Right ventricle myocardium superior (tissue), 1 donor: ENCODE results near the gene FBXW11. TPM values are rescaled to one million over a fixed set of nuclear protein-coding genes. Genes with fewer than 3 reads are reported as not detected.

ENCODE experiments used
- total RNA-seq: library from RNA; stranded (reverse); fragmentation: NEBNext Ultra II Directional; extraction: Animal tissue kit (Norgen Biotek cat#: 25700); gene quantifications from one replicate; pipeline ENCODE4 v1.2.1, GENCODE V29; 2021
- donor health status: DM: no; HTN: yes; CAD: no; lungs with severe emphysema.

Gene FBXW11
- total RNA-seq, 1 donor from 2014 or later = 59.3 TPM

Other genes starting within 250 kb of the FBXW11 start
- gene SMIM23, start 220.8 kb downstream of the FBXW11 start, total RNA-seq = not detected
- 8.8 TPM for gene STK10, start 181.6 kb upstream of the FBXW11 start, total RNA-seq
- gene EFCAB9, start 187.5 kb upstream of the FBXW11 start, total RNA-seq = not detected